ENCODE results near the gene DIS3L2.

The DIS3L2 gene

DNA sequence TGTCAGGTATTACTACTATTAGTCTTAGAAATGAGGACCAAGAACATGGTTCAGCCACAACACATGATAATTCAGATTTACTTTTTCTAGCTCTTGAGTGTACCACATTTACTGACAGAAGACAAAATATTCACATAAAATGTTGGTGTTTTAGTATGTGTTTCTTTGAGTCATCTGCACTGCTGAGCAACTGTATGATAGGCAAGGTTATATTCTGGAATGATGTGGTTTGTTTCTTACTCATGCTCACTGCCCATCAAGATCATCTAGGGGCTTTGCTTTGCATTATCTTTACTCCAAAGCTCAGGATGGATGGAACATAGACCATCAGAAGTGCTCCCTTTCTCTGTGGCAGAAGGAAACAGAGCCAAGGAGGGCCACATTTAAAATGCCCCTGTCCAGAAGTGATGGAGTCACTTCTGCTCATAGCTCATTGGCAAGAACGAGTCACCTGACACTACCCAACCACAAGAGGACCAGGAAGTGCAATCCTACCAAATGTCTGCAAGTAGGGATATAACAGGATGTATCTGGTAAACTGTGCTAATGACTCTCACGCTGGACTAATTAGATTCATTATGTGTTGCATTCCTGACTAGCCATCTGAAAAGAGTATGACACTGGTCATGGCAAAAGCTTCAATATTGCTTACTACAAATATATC is 81.5 kb downstream of the DIS3L2 start:
- TF ChIP-seq, protein P1, sequence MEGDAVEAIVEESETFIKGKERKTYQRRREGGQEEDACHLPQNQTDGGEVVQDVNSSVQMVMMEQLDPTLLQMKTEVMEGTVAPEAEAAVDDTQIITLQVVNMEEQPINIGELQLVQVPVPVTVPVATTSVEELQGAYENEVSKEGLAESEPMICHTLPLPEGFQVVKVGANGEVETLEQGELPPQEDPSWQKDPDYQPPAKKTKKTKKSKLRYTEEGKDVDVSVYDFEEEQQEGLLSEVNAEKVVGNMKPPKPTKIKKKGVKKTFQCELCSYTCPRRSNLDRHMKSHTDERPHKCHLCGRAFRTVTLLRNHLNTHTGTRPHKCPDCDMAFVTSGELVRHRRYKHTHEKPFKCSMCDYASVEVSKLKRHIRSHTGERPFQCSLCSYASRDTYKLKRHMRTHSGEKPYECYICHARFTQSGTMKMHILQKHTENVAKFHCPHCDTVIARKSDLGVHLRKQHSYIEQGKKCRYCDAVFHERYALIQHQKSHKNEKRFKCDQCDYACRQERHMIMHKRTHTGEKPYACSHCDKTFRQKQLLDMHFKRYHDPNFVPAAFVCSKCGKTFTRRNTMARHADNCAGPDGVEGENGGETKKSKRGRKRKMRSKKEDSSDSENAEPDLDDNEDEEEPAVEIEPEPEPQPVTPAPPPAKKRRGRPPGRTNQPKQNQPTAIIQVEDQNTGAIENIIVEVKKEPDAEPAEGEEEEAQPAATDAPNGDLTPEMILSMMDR (IDR thresholded peaks at IDR 0.05; ENCODE audit: low read depth, low read length): no peak
- no peak overlapping the region for H3K4me3 ChIP-seq (ENCODE audit: low read depth, low read length)
- DNase-seq (ENCODE audit: low read depth, low spot score): peak; percentile 30
- in situ Hi-C loops (cut with HindIII; ENCODE audit: low sequenced_read_pairs): no loop called here

DNA sequence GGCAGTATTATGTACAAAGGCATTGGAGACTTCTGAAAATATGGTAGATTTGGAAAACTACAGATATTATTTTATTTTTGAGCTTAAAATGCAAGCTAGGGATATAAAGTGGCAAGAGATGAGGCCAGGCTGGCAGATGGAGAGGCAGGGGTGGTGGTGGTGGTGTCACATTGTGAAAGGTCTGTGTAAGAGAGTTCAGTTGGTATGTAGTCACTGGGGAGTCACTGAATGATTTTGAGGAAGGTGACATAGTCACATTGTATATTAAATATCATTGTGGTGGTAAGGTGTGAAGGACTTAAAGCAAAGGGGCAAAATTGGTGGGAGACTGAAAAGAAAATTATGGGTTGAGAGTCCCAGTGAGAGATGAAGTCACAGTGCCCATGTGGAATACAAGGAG is 82.5 kb downstream of the DIS3L2 start:
- H3K4me3 ChIP-seq (ENCODE audit: low read depth, low read length): no peak overlapping the region
- DNase-seq (ENCODE audit: low read depth, low spot score): no peak
- in situ Hi-C loops (cut with HindIII; ENCODE audit: low sequenced_read_pairs): no loop called here
- TF ChIP-seq, protein P1 (IDR thresholded peaks at IDR 0.05; ENCODE audit: low read depth, low read length): no peak

DNA sequence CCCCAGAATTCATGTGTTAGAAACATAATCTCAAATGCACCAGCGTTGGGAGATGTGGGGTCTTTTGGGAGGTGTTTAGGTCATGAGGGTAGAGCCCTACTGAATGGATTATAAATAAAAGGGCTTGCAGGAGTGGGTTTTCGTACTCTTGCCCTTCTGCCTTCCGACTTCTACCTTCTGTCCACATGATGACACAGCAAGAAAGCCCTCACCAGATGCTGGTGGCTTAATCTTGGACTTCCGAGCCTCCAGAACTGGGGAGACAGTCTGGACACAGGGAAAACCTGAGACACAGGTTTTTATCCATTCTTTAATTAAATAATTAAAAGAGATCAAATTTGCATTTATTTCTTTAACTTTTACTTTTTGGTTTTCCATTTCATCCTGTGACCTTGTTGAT is 87.8 kb downstream of the DIS3L2 start:
- in situ Hi-C loops (cut with HindIII; ENCODE audit: low sequenced_read_pairs): no loop called here
- H3K4me3 ChIP-seq (ENCODE audit: low read depth, low read length): no peak overlapping the region
- TF ChIP-seq, protein P1 (IDR thresholded peaks at IDR 0.05; ENCODE audit: low read depth, low read length): no peak
- no peak for DNase-seq (ENCODE audit: low read depth, low spot score)

DNA sequence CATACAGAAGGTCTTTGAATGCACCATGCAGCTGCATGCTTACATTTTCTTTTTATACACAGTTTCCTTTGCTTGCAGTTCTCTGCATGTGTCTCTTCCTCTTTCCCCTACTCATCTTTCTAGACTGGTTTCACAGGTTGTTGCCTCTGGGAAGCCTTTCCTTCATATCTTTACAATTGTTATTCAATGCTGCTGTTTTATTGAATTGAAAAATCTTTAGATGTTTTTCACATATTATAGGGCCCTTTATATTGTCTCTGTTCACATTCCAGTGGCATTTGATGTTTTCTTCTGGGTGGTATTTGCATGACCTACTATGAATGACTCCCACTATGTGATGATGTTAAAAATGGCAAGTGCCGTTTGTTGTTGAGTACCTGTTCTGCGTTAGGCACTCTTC is 91.1 kb downstream of the DIS3L2 start:
- in situ Hi-C loops (cut with HindIII; ENCODE audit: low sequenced_read_pairs): no loop called here
- DNase-seq (ENCODE audit: low read depth, low spot score): no peak
- TF ChIP-seq, protein P1 (IDR thresholded peaks at IDR 0.05; ENCODE audit: low read depth, low read length): no peak
- no peak overlapping the region for H3K4me3 ChIP-seq (ENCODE audit: low read depth, low read length)

DNA sequence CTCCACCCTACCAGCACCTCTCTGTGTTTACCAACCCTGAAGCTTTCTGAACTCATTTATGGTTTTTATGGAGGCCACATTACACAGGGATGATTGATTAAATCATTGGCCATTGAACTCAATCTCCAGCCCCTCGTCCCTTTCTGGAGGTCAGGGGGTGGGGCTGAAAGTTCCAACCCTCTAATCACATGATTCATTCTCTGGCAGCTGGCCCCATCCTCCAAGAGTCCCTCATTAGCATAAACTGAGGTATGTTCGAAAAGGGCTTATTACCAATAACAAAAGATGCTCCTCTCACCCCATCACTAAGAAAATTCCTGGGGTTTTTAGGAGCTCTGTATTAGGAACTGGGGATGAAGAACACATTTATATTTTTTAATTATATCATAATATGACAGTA is 92.3 kb downstream of the DIS3L2 start:
- in situ Hi-C loops (cut with HindIII; ENCODE audit: low sequenced_read_pairs): no loop called here
- no peak overlapping the region for H3K4me3 ChIP-seq (ENCODE audit: low read depth, low read length)
- TF ChIP-seq, protein P1 (IDR thresholded peaks at IDR 0.05; ENCODE audit: low read depth, low read length): no peak
- DNase-seq (ENCODE audit: low read depth, low spot score): no peak

DNA sequence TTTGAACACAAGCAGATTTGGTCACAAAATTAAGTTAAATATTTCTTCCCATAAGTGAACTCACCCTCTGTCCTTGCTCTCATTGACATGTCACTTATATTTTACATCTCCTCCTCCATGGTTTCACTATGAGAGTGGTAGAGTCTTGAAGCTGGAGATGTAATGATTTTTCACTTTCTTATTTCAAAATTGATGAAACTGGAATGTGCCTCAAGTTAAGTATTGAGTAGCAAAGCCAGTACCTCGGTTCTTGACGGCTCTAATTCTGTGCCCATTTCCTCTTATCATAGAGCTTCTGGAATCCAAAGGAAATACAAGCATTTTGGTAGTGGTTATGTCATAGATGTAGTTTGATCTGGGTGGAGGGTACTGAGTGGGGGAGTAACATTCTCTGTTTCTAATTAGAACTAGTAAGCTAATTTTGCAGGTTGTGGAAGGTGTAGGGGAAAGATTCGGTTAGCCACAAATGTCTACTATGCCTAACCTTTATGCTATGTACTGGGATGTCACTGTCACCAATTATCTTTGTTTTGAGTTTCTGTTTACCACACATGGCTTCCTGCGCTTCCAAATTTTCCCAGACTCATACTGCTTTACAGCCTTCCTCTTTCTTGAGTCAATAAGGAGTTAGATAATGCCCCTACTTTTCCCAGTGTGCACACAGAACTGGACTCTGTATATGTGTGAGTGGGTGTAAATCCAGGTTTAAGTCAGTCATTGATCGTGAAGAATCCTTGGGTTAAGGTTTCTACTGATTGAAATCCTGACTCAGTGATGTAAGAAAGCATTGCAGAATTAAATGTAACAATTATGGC is 96.8 kb downstream of the DIS3L2 start:
- no peak for DNase-seq (ENCODE audit: low read depth, low spot score)

More for the DNA sequence above, 96.8 kb downstream of the DIS3L2 start:
- in situ Hi-C loops (cut with HindIII; ENCODE audit: low sequenced_read_pairs): no loop called here
- no peak overlapping the region for H3K4me3 ChIP-seq (ENCODE audit: low read depth, low read length)
- TF ChIP-seq, protein P1 (IDR thresholded peaks at IDR 0.05; ENCODE audit: low read depth, low read length): no peak
